Measurements from ENCODE around the gene MAPK1. TPM values are rescaled to one million over a fixed set of nuclear protein-coding genes. Genes with fewer than 3 reads are reported as not detected.
A peak's percentile ranks its signal among the peaks of the same experiment; 100 is the strongest.

The MAPK1 gene
- total and polyA plus RNA-seq, 2 donors (not counting 1 experiment from before 2014, with no cell fraction given): 53.8 to 133 TPM

DNA sequence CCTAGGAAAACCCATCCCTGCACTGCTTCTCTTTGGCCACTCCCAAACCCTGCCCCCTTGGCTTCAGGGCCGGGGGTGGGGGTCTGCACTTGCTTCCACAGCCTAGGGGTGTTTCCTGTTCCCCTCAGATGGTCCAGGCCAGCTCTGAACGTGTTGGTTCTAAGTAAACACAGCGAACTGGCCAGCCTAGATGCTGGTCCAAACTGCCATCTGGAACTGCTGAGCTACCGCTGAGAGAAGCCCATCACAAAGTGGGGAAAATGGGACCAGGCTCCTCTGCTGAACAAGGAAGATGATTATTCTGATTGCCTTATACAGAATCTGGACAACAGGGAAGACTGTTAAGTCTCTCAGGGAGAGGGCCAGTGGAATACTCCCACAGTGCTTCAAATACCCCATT, 108.4 kb downstream of the MAPK1 start:
- no peak overlapping the region for H3K4me2 ChIP-seq (ENCODE audit: extremely low read depth, insufficient read depth, low read length)
- H3K9ac ChIP-seq (ENCODE audit: insufficient read depth, low read length): no peak overlapping the region
- no peaks in the 10 kb centered on the region for H3K79me2 ChIP-seq (ENCODE audit: control insufficient read depth, insufficient read depth, low read length)
- TF ChIP-seq EZH2 (IDR thresholded peaks at IDR 0.05; ENCODE audit: low read length, missing control alignments): no peak
- TF ChIP-seq, protein P1, sequence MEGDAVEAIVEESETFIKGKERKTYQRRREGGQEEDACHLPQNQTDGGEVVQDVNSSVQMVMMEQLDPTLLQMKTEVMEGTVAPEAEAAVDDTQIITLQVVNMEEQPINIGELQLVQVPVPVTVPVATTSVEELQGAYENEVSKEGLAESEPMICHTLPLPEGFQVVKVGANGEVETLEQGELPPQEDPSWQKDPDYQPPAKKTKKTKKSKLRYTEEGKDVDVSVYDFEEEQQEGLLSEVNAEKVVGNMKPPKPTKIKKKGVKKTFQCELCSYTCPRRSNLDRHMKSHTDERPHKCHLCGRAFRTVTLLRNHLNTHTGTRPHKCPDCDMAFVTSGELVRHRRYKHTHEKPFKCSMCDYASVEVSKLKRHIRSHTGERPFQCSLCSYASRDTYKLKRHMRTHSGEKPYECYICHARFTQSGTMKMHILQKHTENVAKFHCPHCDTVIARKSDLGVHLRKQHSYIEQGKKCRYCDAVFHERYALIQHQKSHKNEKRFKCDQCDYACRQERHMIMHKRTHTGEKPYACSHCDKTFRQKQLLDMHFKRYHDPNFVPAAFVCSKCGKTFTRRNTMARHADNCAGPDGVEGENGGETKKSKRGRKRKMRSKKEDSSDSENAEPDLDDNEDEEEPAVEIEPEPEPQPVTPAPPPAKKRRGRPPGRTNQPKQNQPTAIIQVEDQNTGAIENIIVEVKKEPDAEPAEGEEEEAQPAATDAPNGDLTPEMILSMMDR (conservative IDR thresholded peaks at IDR 0.05 in 1 of 2, IDR thresholded peaks at IDR 0.05 in 1 of 2; ENCODE audit: low read depth in 1 of 2, low read length in 2 of 2): no peak
- no peak overlapping the region for H3K4me3 ChIP-seq (replicated peaks in 1 of 4; ENCODE audit: control extremely low read depth in 1 of 4, insufficient read depth in 1 of 4, low read depth in 3 of 4, low read length in 4 of 4)
- no peak overlapping the region for H2AFZ ChIP-seq (ENCODE audit: low read length)
- no peaks in the 10 kb centered on the region for H4K20me1 ChIP-seq (ENCODE audit: control insufficient read depth, extremely low read depth, insufficient read depth, low read length)
- H3K9me3 ChIP-seq (ENCODE audit: control insufficient read depth, insufficient read depth, low read depth, low read length): no peaks in the 10 kb centered on the region
- H3K27me3 ChIP-seq (ENCODE audit: control insufficient read depth, insufficient read depth, low read length): no peaks in the 10 kb centered on the region
- H3K4me1 ChIP-seq (ENCODE audit: control insufficient read depth, extremely low read depth, insufficient read depth, low read length): peaks cover 23% of the 10 kb centered on the region
- H3K36me3 ChIP-seq (ENCODE audit: control insufficient read depth, insufficient read depth, low read length): peaks cover 15% of the 10 kb centered on the region
- DNase-seq (ENCODE audit: low read depth in 2 of 2): no peak
- no peak overlapping the region for H3K27ac ChIP-seq (ENCODE audit: insufficient read depth, low read length)

DNA sequence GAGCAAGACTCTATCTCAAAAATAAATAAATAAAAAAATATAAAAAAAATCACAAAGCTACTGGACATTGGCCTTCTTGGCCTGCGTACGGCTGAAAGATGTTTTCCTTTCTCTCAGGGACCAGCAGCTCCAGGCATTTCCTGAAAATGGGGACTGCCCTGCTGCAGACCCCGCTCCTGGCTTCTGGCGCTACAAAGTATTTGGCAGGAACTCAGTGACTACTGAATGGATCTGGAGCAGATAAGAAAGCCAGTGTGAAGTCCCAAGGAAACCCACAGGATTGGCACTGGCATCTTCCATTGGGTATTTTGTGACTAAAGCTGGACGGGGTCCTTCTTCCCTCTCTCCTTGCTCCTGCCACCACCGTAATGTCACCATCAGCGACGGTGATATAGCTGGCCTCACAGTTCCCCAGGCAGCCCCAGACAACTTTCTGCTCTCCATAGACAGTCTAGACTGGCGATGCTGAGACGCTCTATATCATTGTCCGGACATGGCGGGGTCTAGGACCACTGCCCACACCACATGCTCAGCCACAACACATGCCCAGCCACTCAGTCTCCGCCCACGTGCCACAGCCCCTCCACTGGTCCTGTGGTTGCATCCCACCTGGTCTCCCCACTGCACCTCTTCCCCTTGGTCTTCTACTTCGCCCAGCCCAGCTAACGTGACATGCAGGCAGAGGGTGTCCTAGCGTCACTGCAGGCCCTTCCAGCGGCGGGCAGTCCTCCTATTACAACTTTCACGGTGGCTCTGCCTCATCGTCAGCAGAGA, 109.2 kb downstream of the MAPK1 start:
- no peaks in the 10 kb centered on the region for H3K27me3 ChIP-seq (ENCODE audit: control insufficient read depth, insufficient read depth, low read length)
- no peak overlapping the region for H3K27ac ChIP-seq (ENCODE audit: insufficient read depth, low read length)
- H3K4me3 ChIP-seq (replicated peaks in 1 of 4; ENCODE audit: control extremely low read depth in 1 of 4, insufficient read depth in 1 of 4, low read depth in 3 of 4, low read length in 4 of 4): no peak overlapping the region
- H2AFZ ChIP-seq (ENCODE audit: low read length): no peak overlapping the region
- no peak overlapping the region for H3K4me2 ChIP-seq (ENCODE audit: extremely low read depth, insufficient read depth, low read length)
- H3K36me3 ChIP-seq (ENCODE audit: control insufficient read depth, insufficient read depth, low read length): peaks cover 10% of the 10 kb centered on the region
- peaks cover 23% of the 10 kb centered on the region for H3K4me1 ChIP-seq (ENCODE audit: control insufficient read depth, extremely low read depth, insufficient read depth, low read length)
- no peak overlapping the region for H3K9ac ChIP-seq (ENCODE audit: insufficient read depth, low read length)
- DNase-seq (ENCODE audit: low read depth in 2 of 2): peak in 1 of 2 donors; percentile 12
- H3K9me3 ChIP-seq (ENCODE audit: control insufficient read depth, insufficient read depth, low read depth, low read length): no peaks in the 10 kb centered on the region
- TF ChIP-seq, protein P1 (conservative IDR thresholded peaks at IDR 0.05 in 1 of 2, IDR thresholded peaks at IDR 0.05 in 1 of 2; ENCODE audit: low read depth in 1 of 2, low read length in 2 of 2): no peak
- TF ChIP-seq EZH2 (IDR thresholded peaks at IDR 0.05; ENCODE audit: low read length, missing control alignments): no peak
- H3K79me2 ChIP-seq (ENCODE audit: control insufficient read depth, insufficient read depth, low read length): no peaks in the 10 kb centered on the region
- H4K20me1 ChIP-seq (ENCODE audit: control insufficient read depth, extremely low read depth, insufficient read depth, low read length): no peaks in the 10 kb centered on the region

DNA sequence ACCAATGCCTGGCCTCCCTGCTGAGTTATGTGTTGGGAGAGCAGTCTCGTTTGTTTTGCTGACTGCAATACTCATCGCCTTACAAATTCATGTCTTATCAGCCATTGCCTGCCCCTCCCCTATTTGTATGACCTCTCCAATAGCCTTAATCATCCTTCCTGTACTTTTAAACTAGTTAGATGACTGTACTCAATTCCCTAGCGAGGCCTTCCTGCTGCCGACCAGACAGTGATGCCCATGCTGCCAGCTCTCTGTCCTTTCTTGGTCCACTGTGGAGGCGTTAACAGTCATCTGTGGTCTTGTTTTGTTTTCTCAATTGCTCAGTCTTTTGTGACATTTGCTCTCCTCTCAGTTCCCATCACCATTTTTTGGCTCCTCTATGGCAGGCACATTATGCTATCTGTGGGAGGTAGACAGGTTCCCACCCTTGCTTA, 111.6 kb downstream of the MAPK1 start:
- Histone ChIP-seq H3K36me3 (ENCODE audit: control insufficient read depth, insufficient read depth, low read length) (peaks cover 7% of the 10 kb centered on the region), H4K20me1 (ENCODE audit: control insufficient read depth, extremely low read depth, insufficient read depth, low read length) (no peaks in the 10 kb centered on the region), H3K79me2 (ENCODE audit: control insufficient read depth, insufficient read depth, low read length) (no peaks in the 10 kb centered on the region), H2AFZ (ENCODE audit: low read length) (no peak overlapping the region), H3K27ac (ENCODE audit: insufficient read depth, low read length) (peak overlapping the region; percentile 42), H3K9ac (ENCODE audit: insufficient read depth, low read length) (no peak overlapping the region), H3K4me3 (replicated peaks in 1 of 4; ENCODE audit: control extremely low read depth in 1 of 4, insufficient read depth in 1 of 4, low read depth in 3 of 4, low read length in 4 of 4) (no peak overlapping the region), H3K27me3 (ENCODE audit: control insufficient read depth, insufficient read depth, low read length) (no peaks in the 10 kb centered on the region), H3K9me3 (ENCODE audit: control insufficient read depth, insufficient read depth, low read depth, low read length) (no peaks in the 10 kb centered on the region), H3K4me1 (ENCODE audit: control insufficient read depth, extremely low read depth, insufficient read depth, low read length) (peaks cover 17% of the 10 kb centered on the region), H3K4me2 (ENCODE audit: extremely low read depth, insufficient read depth, low read length) (no peak overlapping the region)
- peak; percentile 65 to 85 for DNase-seq (ENCODE audit: low read depth in 2 of 2)
- no peak for TF ChIP-seq EZH2 (IDR thresholded peaks at IDR 0.05; ENCODE audit: low read length, missing control alignments)
- TF ChIP-seq, protein P1 (conservative IDR thresholded peaks at IDR 0.05 in 1 of 2, IDR thresholded peaks at IDR 0.05 in 1 of 2; ENCODE audit: low read depth in 1 of 2, low read length in 2 of 2): no peak

All from fibroblast of lung (primary cell).